A549 (cell line): Measurements from ENCODE around the gene FBLN7.

Experiments used
- ESRRA ChIP-seq: fragments of 150-350 bp; IDR thresholded peaks from 2 replicates; pipeline ENCODE4 v1.6.1; 2014; ENCODE audit warnings: mild to moderate bottlenecking, low read length, borderline replicate concordance
- MAZ ChIP-seq: fragments of 150-350 bp; IDR thresholded peaks from 2 replicates; pipeline ENCODE4 v1.6.1; 2014; ENCODE audit warnings: antibody characterized with exemption, low read depth, low read length, borderline replicate concordance
- ZSCAN20 ChIP-seq: fragments of 250-450 bp; sonication (Bioruptor Pico); IDR thresholded peaks from 2 replicates; pipeline ENCODE4 v1.8.0; 2022; ENCODE audit warnings: mild to moderate bottlenecking, moderate library complexity

DNA sequence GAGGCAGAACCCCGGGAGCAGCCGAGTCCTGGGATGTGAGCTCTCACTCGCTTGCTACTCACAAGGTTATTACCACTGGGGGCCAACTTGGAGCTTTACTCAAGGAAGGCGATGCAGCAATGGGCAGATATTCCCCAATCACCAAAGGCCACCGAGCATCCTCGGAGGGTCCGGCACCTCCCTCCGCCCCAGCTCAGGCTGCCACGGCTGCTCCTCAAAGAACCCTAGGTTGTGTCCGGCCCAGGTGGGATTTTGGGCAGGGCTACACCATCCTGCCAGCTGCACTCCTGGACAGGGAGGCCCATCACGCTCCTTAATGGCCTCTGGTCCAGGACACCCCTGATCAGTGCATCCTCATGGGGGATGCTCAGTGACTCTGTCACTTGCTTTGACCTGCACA is 24.8 kb downstream of the FBLN7 start:
- no peak for TF ChIP-seq MAZ
- no peak for TF ChIP-seq ZSCAN20 (CRISPR knock-in tag)
- no peak for TF ChIP-seq ESRRA
